ENCODE measurements around the gene SMYD3. TPM values are rescaled to one million over a fixed set of nuclear protein-coding genes. Genes with fewer than 3 reads are reported as not detected.

Gene SMYD3
- total and polyA plus RNA-seq, 11 donors: 6.3 to 12.1 (median 9.5) TPM

- 93 to 98% (median 96%) methylated on average over 1 of the region's 1 CpG for WGBS, 4 donors
- TF ChIP-seq POLR2A (IDR thresholded peaks at IDR 0.05): no peak
- TF ChIP-seq CTCF (IDR thresholded peaks at IDR 0.05): no peak
- peaks cover 0 to 18% (median under 1%) of the 10 kb centered on the region in 12 donors for H3K9me3 ChIP-seq
- intact Hi-C loops (cut with DNase I): loop anchor here in 2 of 10 donors (10.0 kb wide), 2 partner anchors 97 to 117 kb away; no protein-coding TSS in a partner anchor
- no peaks in the 10 kb centered on the region for H3K27me3 ChIP-seq
- ATAC-seq (no peak), DNase-seq (no peak)
- no peak overlapping the region for H3K27ac ChIP-seq
- H3K4me1 ChIP-seq: no peaks in the 10 kb centered on the region
- no peak overlapping the region for H3K4me3 ChIP-seq
- H3K36me3 ChIP-seq: no peaks in the 10 kb centered on the region
Observed at GRCh38 chr1:245887829-245888228, 619.2 kb downstream of the SMYD3 start.

GRCh38 chr1:245881767-245882391 is 625.2 kb downstream of the SMYD3 start:
- no peak overlapping the region for H3K27ac ChIP-seq
- H3K27me3 ChIP-seq: no peaks in the 10 kb centered on the region
- peaks cover 0 to 12% (median 0%) of the 10 kb centered on the region in 12 donors for H3K4me1 ChIP-seq
- H3K36me3 ChIP-seq: no peaks in the 10 kb centered on the region
- no peak overlapping the region for H3K4me3 ChIP-seq
- ATAC-seq: no peak
- WGBS, 4 donors: 76 to 94% (median 90%) methylated on average over 10 of the region's 10 CpGs
- no peak for DNase-seq
- TF ChIP-seq CTCF (IDR thresholded peaks at IDR 0.05) (no peak), POLR2A (IDR thresholded peaks at IDR 0.05) (no peak)
- no peaks in the 10 kb centered on the region for H3K9me3 ChIP-seq
- intact Hi-C loops (cut with DNase I): loop anchor here in 2 of 10 donors (10.0 kb wide), 2 partner anchors 103 to 123 kb away; no protein-coding TSS in a partner anchor

- Histone ChIP-seq H3K4me3 (no peak overlapping the region), H3K4me1 (peaks cover 0 to 17% (median under 1%) of the 10 kb centered on the region in 12 donors), H3K27me3 (no peaks in the 10 kb centered on the region), H3K36me3 (no peaks in the 10 kb centered on the region), H3K9me3 (no peaks in the 10 kb centered on the region), H3K27ac (no peak overlapping the region)
- DNase-seq (no peak), ATAC-seq (no peak)
- TF ChIP-seq CTCF (IDR thresholded peaks at IDR 0.05): no peak
- TF ChIP-seq POLR2A (IDR thresholded peaks at IDR 0.05): no peak
- WGBS, 4 donors: 78 to 87% (median 84%) methylated on average over 3 of the region's 3 CpGs
- intact Hi-C loops (cut with DNase I): loop anchor here in 2 of 10 donors (10.0 kb wide), 2 partner anchors 104 to 124 kb away; no protein-coding TSS in a partner anchor
Observed at GRCh38 chr1:245880754-245881403, 626.2 kb downstream of the SMYD3 start.

GRCh38 chr1:245879091-245879490 is 628.0 kb downstream of the SMYD3 start:
- 92 to 95% (median 93%) methylated on average over 10 of the region's 10 CpGs for WGBS, 4 donors
- no peak for ATAC-seq
- H3K27ac ChIP-seq: no peak overlapping the region

More at GRCh38 chr1:245879091-245879490, 628.0 kb downstream of the SMYD3 start:
- DNase-seq: no peak
- TF ChIP-seq CTCF (IDR thresholded peaks at IDR 0.05) (no peak), POLR2A (IDR thresholded peaks at IDR 0.05) (no peak)
- Histone ChIP-seq H3K4me1 (peaks cover 0 to 35% (median 18%) of the 10 kb centered on the region in 12 donors), H3K9me3 (no peaks in the 10 kb centered on the region), H3K4me3 (no peak overlapping the region), H3K36me3 (no peaks in the 10 kb centered on the region), H3K27me3 (no peaks in the 10 kb centered on the region)
- intact Hi-C loops (cut with DNase I): loop anchor here in 3 of 10 donors (5.0 to 10.0 kb wide), 3 partner anchors 116 to 724 kb away; partner anchors contain the start of gene KIF26B (in 1 of the 3)

Data from heart left ventricle (tissue), 16 donors.